GM23248 (cell line): ENCODE data around the gene VWA2. TPM values are rescaled to one million over a fixed set of nuclear protein-coding genes. Genes with fewer than 3 reads are reported as not detected.

Source experiments
- DNase-seq: peaks from one replicate; pipeline ENCODE4 v3.0.0-alpha.2; 2015
- H2AFZ ChIP-seq: fragments of 200-600 bp; sonication (generic); 2 replicates; pipeline ENCODE4 v1.6.1; 2016; ENCODE audit warnings: antibody characterized with exemption
- H3F3A ChIP-seq: fragments of 200-600 bp; sonication (generic); 2 replicates; pipeline ENCODE4 v1.6.1; 2016; ENCODE audit warnings: mild to moderate bottlenecking, antibody characterized with exemption, mixed run types; ENCODE audit not compliant: insufficient read depth
- H3K27ac ChIP-seq: fragments of 200-600 bp; sonication (generic); 2 replicates; pipeline ENCODE4 v1.5.1; 2016; ENCODE audit warnings: mild to moderate bottlenecking
- H3K27me3 ChIP-seq: fragments of 200-600 bp; sonication (generic); replicated peaks from 2 replicates; pipeline ENCODE4 v1.6.1; 2016; ENCODE audit warnings: mild to moderate bottlenecking; ENCODE audit not compliant: insufficient read depth
- H3K36me3 ChIP-seq: fragments of 200-600 bp; sonication (generic); 2 replicates; pipeline ENCODE4 v1.6.1; 2016; ENCODE audit warnings: low read depth, mild to moderate bottlenecking
- H3K4me1 ChIP-seq: fragments of 200-600 bp; sonication (generic); 2 replicates; pipeline ENCODE4 v1.6.1; 2016; ENCODE audit warnings: mild to moderate bottlenecking; ENCODE audit not compliant: insufficient read depth
- H3K4me2 ChIP-seq: fragments of 200-600 bp; sonication (generic); one replicate; pipeline ENCODE4 v1.6.1; 2016; ENCODE audit warnings: mild to moderate bottlenecking; ENCODE audit not compliant: unreplicated experiment
- H3K4me3 ChIP-seq: fragments of 200-600 bp; sonication (generic); 2 replicates; pipeline ENCODE4 v1.5.1; 2016; ENCODE audit warnings: mild to moderate bottlenecking
- H3K79me2 ChIP-seq: fragments of 200-600 bp; sonication (generic); 2 replicates; pipeline ENCODE4 v1.6.1; 2016; ENCODE audit warnings: mild to moderate bottlenecking; ENCODE audit not compliant: insufficient read depth
- H3K9ac ChIP-seq: fragments of 200-600 bp; sonication (generic); 2 replicates; pipeline ENCODE4 v1.6.1; 2016; ENCODE audit warnings: mild to moderate bottlenecking
- H3K9me2 ChIP-seq: fragments of 200-600 bp; sonication (generic); 2 replicates; pipeline ENCODE4 v1.6.1; 2016; ENCODE audit warnings: mixed run types, mild to moderate bottlenecking, moderate library complexity; ENCODE audit not compliant: insufficient read depth
- H3K9me3 ChIP-seq: fragments of 200-600 bp; sonication (generic); one replicate; pipeline ENCODE4 v1.6.1; 2017; ENCODE audit warnings: low read depth
- H4K20me1 ChIP-seq: fragments of 200-600 bp; sonication (generic); 2 replicates; pipeline ENCODE4 v1.6.0; 2016; ENCODE audit not compliant: insufficient read depth
- EZH2 ChIP-seq: fragments of 200-600 bp; sonication (generic); IDR thresholded peaks from 2 replicates; pipeline ENCODE4 v1.6.1; 2018; ENCODE audit warnings: antibody characterized with exemption, mild to moderate bottlenecking; ENCODE audit not compliant: insufficient read depth, poor library complexity, severe bottlenecking
- EZH2phosphoT487 ChIP-seq: fragments of 200-600 bp; sonication (generic); IDR thresholded peaks from 2 replicates; pipeline ENCODE4 v1.6.1; 2018; ENCODE audit warnings: antibody characterized with exemption, moderate library complexity, mild to moderate bottlenecking, low read depth; ENCODE audit not compliant: insufficient read depth
- WGBS, 2 experiments: methylation state at CpG; one replicate each; pipeline ENCODE4 v1.1.6; 2015 to 2017; ENCODE audit warnings: low lambda C conversion rate in 2 of 2, low coverage in 1 of 2; ENCODE audit errors: missing lambda C conversion rate in 2 of 2; 5-methylcytosine and 5-hydroxymethylcytosine counted together
- in situ Hi-C: fragments of 300-500 bp; cut with MboI; formaldehyde crosslinking; loops from 2 replicates; pipeline ENCODE4 v1.15.0; 2020
- polyA plus RNA-seq: library from polyadenylated mRNA; unstranded; fragments of >200 nt; fragmentation: Nextera tagmentation; extraction: Ambion mirVana; gene quantifications from 2 replicates; pipeline ENCODE4 v1.2.1, GENCODE V29; 2016
- total RNA-seq: library from RNA; depleted of rRNA; stranded (reverse); fragments of >200 nt; shearing (Covaris generic); gene quantifications from 2 replicates; pipeline ENCODE4 v1.2.3, GENCODE V29; 2014

Gene VWA2
- total and polyA plus RNA-seq, 2 experiments from 2014 or later = not detected

DNA sequence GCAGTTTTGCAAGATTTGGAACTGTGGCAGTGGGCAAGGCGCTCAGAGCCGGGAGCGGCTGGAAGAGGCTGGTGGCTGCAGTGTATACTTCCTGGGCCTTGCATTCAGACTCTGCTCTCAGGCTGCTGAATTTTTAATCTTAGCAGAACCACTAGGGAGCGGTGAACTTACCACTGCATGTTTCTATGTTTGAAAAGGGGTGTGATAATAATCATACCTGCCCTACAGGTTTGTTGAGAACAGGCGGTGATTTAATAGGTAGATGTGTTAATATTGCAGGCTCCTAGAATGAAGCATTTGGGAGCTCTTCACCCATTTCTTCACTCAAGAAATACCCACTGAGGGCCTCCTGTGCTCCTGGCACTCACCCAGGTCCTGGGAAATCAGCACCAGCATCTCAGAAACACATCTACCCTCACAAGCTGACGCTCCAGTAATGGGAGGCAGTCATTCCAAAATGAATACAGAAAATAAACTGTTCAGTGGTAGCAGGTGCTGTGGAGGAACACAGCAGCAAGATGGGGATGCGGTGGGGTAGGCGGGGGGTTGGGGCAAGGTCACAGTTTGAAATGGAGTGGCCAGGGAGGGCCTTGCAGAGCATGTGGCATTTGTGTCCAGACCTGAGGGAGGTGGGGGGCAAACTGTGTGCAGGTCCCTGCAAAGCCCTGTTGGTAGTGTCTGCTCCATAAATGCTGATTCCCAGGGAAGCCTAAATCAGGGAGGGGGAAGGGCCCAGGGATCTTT lies 41.0 kb downstream of the VWA2 start:
- WGBS, 2 experiments = 85 to 88% methylated on average over 8 of the region's 8 CpGs
- H4K20me1 ChIP-seq = no peaks in the 10 kb centered on the region
- H3K9me3 ChIP-seq = no peaks in the 10 kb centered on the region
- no peak overlapping the region for H3K4me3 ChIP-seq
- no peak for DNase-seq
- H3K27me3 ChIP-seq = peaks cover 17% of the 10 kb centered on the region
- H3K4me1 ChIP-seq = no peaks in the 10 kb centered on the region
- H3K79me2 ChIP-seq = no peaks in the 10 kb centered on the region
- no peak overlapping the region for H2AFZ ChIP-seq
- no peaks in the 10 kb centered on the region for H3K36me3 ChIP-seq
- no peaks in the 10 kb centered on the region for H3K9me2 ChIP-seq
- H3K9ac ChIP-seq = no peak overlapping the region
- TF ChIP-seq EZH2 = no peak
- TF ChIP-seq EZH2phosphoT487 = no peak
- H3K27ac ChIP-seq = no peak overlapping the region
- in situ Hi-C loops = no loop called here
- no peaks in the 10 kb centered on the region for H3F3A ChIP-seq
- no peak overlapping the region for H3K4me2 ChIP-seq

DNA sequence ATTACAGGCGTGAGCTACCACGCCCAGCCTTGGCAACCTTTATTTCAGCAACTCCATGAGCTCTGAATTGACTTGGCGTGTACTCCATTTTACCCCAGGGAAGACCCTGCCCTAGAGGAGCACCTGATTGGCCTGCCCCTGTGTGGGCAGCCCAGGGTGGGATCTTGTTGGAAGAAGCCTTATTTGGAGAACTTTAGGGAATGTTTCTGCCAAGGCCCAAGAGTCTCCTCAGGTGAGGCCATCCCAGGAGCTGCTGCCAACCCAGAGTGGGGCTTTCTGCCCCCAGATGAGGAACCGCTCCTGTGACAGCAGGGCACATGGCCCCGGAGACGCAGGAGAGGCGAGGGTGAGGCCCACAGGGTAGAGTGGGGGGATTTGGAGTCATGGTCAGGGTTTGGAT lies 42.0 kb downstream of the VWA2 start:
- no peak for DNase-seq
- Histone ChIP-seq H3K27ac (no peak overlapping the region), H3K36me3 (no peaks in the 10 kb centered on the region), H3K9ac (no peak overlapping the region), H2AFZ (no peak overlapping the region), H3K9me3 (no peaks in the 10 kb centered on the region), H4K20me1 (no peaks in the 10 kb centered on the region), H3K4me2 (no peak overlapping the region), H3K4me3 (no peak overlapping the region), H3F3A (no peaks in the 10 kb centered on the region), H3K27me3 (peaks cover 17% of the 10 kb centered on the region), H3K4me1 (no peaks in the 10 kb centered on the region), H3K79me2 (no peaks in the 10 kb centered on the region), H3K9me2 (no peaks in the 10 kb centered on the region)
- TF ChIP-seq EZH2 (no peak), EZH2phosphoT487 (no peak)
- in situ Hi-C loops = no loop called here
- WGBS, 2 experiments = 61 to 73% methylated on average over 6 of the region's 7 CpGs

GRCh38 chr10:114281461-114281860 lies 42.4 kb downstream of the VWA2 start:
- TF ChIP-seq EZH2 (no peak), EZH2phosphoT487 (no peak)
- Histone ChIP-seq H3K9me2 (no peaks in the 10 kb centered on the region), H3K36me3 (no peaks in the 10 kb centered on the region), H3K27ac (no peak overlapping the region), H3K9ac (no peak overlapping the region), H3F3A (no peaks in the 10 kb centered on the region), H4K20me1 (no peaks in the 10 kb centered on the region), H3K79me2 (no peaks in the 10 kb centered on the region), H3K4me2 (no peak overlapping the region), H3K27me3 (peaks cover 17% of the 10 kb centered on the region), H3K4me3 (no peak overlapping the region), H2AFZ (no peak overlapping the region), H3K9me3 (no peaks in the 10 kb centered on the region), H3K4me1 (no peaks in the 10 kb centered on the region)
- 56 to 57% methylated on average over 5 of the region's 5 CpGs for WGBS, 2 experiments
- no peak for DNase-seq
- in situ Hi-C loops = no loop called here

DNA sequence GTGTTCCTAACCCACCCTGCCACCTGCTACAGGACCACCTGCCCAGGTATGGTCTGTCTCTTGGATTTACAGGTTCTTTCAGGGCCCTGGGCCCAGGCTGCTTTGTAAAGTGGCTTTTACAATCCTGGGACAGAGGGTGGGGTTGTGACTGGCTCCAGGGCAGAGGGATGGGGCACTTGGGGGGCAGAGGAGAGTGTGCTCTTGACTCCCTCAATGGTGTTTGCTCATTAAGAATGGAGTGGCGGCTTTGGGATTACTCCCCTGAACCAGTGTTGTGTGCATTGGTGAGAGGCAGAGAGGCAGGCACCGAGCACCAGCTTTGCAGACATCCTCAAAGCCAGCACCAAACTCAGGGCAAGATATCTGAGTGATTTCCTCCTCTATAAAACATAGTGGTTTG lies 43.5 kb downstream of the VWA2 start:
- H3F3A ChIP-seq = no peaks in the 10 kb centered on the region
- H3K27ac ChIP-seq = no peak overlapping the region
- H3K4me2 ChIP-seq = no peak overlapping the region
- no peaks in the 10 kb centered on the region for H3K36me3 ChIP-seq
- no peaks in the 10 kb centered on the region for H3K9me2 ChIP-seq
- H3K4me3 ChIP-seq = no peak overlapping the region
- no peaks in the 10 kb centered on the region for H3K4me1 ChIP-seq
- no peaks in the 10 kb centered on the region for H3K9me3 ChIP-seq
- no peak for DNase-seq
- H2AFZ ChIP-seq = no peak overlapping the region
- WGBS, 2 experiments = 83 to 84% methylated on average over 2 of the region's 2 CpGs
- no peak overlapping the region for H3K9ac ChIP-seq
- H4K20me1 ChIP-seq = no peaks in the 10 kb centered on the region
- peaks cover 14% of the 10 kb centered on the region for H3K27me3 ChIP-seq
- in situ Hi-C loops = no loop called here
- TF ChIP-seq EZH2phosphoT487 (no peak), EZH2 (no peak)
- H3K79me2 ChIP-seq = no peaks in the 10 kb centered on the region
